ENCODE measurements around the gene PARVA.

PARVA gene

DNA sequence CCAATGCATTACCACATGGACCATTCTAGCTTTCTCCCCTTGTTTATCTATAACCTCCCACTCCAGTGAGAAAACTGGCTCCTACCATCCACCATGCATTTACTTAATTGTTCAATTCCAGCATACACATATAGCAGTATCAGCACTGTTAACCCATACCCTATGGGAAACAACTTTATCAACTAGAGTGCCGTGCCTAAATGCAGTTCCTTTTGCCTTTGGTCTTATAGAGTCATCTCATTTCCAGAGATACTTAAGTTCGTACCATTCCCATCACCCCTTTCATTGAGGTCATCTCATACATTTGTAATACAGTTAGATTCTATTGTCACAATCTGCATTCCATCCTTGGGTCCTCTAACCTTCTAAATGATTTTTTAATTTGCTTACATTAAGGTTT lies 86.9 kb downstream of the PARVA start:
- no peak for DNase-seq

DNA sequence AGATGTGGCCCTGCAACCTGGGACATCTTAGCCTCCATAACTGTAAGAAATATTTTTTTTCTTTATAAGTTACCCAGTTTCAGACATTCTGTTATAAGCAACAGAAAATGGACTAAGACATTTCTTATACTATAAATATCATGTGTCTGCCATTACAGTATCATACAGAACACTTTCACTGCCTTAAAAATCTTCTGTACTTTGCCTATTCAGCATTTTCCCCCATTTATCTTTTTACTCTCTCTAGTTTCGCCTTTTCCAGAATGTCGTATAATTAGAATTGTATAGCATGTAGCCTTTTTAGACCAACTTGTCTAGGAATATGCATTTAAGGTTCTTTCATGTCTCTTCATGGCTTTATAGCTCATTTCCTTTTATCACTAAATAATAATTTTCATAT lies 88.0 kb downstream of the PARVA start:
- no peak for DNase-seq

- DNase-seq, result no peak
These were observed 90.2 kb downstream of the PARVA start for GRCh38 chr11:12467610-12468009.

DNA sequence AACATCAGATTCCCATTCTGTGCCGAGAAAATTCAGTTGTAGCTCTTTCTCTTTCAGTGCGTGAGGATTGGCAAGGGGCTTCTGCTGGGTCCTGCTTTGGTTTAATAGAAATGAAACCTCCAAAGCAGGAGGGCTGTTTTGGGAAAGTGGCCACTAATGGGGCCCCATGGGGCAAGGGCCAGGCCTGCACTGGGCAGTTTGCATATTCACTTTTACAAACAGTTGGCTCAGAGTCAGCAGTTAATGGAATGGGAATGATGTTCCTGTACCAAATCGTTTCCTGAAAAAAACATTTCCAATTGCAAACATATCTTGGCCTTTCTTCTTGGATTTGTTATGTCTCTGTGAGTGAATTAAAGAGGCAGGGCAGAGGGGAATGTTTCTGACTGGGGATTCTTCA lies 92.1 kb downstream of the PARVA start:
- DNase-seq, result no peak

GRCh38 chr11:12470236-12470635 lies 92.9 kb downstream of the PARVA start:
- no peak for DNase-seq

- DNase-seq, result no peak
These were observed 95.1 kb downstream of the PARVA start for GRCh38 chr11:12472401-12473005.

GRCh38 chr11:12473381-12473780 lies 96.0 kb downstream of the PARVA start:
- DNase-seq, result no peak

- no peak for DNase-seq
These were observed 97.5 kb downstream of the PARVA start for GRCh38 chr11:12474871-12475270.

GRCh38 chr11:12478743-12479142 lies 101.4 kb downstream of the PARVA start:
- DNase-seq, result no peak

DNA sequence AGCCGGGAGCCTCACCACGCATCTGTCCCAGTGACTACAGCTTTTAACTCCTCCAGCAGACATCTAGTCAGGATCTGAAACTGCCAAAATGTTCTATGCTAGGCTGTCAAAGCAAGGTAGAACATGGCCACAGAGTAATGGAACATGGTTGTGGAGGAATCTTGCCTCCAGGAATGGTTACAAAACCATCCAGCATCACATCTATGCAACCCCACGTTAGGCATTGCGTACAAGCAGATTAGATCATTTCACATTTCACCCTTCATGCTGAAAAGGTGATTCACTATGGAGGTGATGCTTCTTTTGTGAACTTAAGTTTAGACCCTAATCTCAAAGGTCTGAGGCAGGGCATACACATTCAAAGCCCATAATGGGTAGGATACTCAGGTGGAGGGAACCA lies 103.0 kb downstream of the PARVA start:
- no peak for DNase-seq

DNA sequence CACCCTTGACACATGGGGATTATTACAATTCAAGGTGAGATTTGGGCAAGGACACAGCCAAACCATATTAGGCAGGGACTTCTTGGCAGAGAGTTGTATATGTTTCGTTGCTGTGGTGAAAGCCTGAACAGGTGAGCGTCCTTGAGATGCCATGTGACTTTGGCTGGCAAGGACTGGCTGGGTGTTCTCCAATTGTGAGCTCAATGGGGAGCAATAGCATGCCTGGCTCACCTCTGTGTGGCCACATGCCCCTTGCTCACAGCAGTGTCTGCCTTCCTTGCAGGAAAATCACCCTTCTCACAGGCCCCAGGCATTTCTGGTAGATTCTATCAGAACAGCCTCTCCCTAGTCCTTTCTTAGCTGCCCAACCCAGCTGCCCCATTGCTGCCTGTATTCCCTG lies 105.5 kb downstream of the PARVA start:
- no peak for DNase-seq

GRCh38 chr11:12483604-12484003 lies 106.2 kb downstream of the PARVA start:
- DNase-seq, result no peak

GRCh38 chr11:12485328-12485727 lies 108.0 kb downstream of the PARVA start:
- DNase-seq, result no peak

DNA sequence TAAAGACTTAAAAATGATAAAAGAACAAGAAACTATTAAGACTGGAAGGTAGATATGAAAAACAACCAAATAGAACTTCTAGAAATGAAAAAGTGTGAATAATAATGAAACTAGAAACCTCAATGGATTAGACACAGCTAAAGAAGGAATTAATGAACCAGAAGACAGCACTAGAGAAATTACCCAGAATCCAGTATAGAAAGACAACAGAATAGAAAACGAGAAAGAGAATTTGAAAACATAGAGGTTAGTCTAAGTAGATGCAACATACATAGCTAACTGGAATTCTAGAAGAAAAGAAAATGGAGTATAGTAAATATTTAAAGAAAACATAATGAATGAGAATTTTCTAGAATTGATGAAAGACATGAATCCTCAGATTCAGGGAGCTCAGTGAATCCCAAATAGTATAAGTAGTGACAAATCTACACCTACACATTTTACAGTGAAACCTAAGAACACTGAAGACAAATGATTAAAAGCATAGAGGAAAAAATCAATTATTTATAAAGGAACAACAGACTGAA lies 111.9 kb downstream of the PARVA start:
- no peak for DNase-seq

- DNase-seq, result no peak
These were observed 117.3 kb downstream of the PARVA start for GRCh38 chr11:12494699-12495098.

- DNase-seq, result no peak
These were observed 119.0 kb downstream of the PARVA start for GRCh38 chr11:12496181-12497025.

GRCh38 chr11:12497431-12497830 lies 120.1 kb downstream of the PARVA start:
- no peak for DNase-seq

DNA sequence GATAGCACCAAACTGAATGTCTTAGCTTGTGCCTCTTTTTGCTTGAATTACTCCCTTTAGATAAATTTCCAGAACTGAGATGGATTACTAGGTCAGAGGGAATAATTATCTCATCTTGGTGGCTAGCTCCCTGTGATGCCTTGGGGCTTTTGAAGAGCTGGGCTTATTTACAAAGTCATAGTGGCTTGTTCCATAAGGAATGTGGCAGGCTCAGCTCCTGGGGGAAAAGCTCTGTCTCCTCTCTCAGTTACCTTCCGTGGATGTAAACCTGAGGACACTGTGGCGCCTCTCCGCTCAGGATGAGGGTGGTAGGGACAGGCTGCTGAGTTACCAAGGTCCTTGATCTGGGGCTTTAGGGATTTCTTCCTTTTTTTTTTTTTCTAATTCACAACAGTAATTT lies 121.7 kb downstream of the PARVA start:
- DNase-seq, result no peak

DNA sequence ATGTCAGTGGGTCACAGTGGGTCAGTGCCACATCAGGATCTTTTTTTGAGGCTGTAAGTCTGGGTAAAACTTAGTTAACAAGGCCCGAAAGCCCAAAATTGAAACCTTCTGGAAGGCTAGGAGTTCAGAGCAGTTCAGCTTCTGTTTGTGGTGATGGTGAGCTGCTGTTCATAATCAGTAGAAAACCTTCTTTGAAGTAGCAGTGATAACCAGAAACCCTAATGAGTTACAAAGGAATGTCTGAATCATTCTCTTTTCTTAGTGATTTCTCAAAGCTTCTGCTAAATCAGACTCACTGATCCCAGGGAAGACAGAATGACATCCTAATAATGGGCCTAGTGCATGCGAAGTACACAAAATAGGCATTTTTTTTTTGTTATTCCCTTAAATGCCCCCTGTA lies 124.7 kb downstream of the PARVA start:
- no peak for DNase-seq

DNA sequence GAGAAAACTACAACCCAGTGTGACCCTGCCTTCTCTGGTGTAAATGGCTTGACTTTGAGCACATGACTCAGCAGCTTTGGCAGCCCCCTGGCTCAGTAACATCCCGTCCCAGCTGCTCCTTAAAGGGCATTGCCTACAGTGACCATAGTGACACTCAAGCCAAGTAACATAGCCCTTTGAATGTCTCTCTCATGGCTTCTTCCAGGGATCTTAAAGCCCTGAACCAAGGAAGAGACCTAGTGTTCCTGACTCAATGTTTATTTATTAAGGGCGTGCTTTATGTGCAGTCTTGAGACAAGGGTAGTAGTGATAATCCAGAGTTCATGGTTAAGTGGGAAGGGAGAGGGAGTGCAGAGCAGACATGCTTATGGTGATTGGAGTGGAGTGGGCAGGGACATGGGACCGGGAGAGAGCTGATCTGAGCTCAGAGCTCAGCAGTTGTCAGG lies 125.7 kb downstream of the PARVA start:
- no peak for DNase-seq

DNA sequence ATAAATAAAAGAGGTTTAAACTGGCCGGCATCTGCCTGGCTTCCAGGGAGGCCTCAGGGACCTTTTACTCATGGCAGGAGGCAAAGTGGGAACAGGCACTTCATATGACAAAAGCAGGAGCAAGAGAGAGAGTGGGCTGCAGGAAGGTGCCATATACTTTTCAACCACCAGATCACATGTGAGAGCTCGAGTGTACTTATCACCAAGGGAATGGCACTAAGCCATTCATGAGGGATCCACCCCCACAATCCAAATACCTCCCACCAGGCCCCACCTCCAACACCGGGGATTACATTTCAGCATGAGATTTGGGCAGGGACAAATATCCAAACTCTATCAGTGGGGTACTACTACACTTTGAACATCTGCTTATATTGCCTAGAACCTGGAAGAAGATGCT lies 126.5 kb downstream of the PARVA start:
- no peak for DNase-seq

GRCh38 chr11:12505183-12505582 lies 127.8 kb downstream of the PARVA start:
- DNase-seq, result no peak

- no peak for DNase-seq
These were observed 129.1 kb downstream of the PARVA start for GRCh38 chr11:12506404-12506921.

DNA sequence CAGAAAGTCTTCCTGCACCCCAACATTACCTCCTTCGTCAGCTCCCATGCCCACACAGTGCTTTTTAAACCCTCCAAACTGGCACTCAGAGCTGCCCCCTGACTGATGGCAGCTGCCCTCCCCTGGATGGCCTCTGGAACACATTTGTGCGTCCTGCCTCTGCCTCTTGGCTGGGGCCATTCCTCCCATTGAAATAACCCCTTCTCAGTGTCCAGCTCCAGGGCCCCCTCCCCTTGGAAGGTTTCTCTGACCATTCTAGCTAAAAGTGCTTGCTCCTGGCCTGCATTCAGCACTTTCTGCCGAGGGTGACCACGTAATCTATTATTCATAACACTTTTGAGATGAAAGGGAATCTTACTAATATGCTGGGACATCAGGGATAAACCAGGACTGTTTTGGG lies 130.0 kb downstream of the PARVA start:
- DNase-seq, result no peak

All from GDM1 (cell line).